ENCODE data around the gene DDX54. TPM values are rescaled to one million over a fixed set of nuclear protein-coding genes. Genes with fewer than 3 reads are reported as not detected.

The DDX54 gene
- total RNA-seq, 1 donor from 2014 or later = 30.2 TPM

- DNase-seq (ENCODE audit: low read depth in 2 of 2) = no peak
Measured at GRCh38 chr12:113164014-113164413, 21.3 kb downstream of the DDX54 start.

GRCh38 chr12:113163030-113163360, 22.3 kb downstream of the DDX54 start:
- DNase-seq (ENCODE audit: low read depth in 2 of 2) = no peak

DNA sequence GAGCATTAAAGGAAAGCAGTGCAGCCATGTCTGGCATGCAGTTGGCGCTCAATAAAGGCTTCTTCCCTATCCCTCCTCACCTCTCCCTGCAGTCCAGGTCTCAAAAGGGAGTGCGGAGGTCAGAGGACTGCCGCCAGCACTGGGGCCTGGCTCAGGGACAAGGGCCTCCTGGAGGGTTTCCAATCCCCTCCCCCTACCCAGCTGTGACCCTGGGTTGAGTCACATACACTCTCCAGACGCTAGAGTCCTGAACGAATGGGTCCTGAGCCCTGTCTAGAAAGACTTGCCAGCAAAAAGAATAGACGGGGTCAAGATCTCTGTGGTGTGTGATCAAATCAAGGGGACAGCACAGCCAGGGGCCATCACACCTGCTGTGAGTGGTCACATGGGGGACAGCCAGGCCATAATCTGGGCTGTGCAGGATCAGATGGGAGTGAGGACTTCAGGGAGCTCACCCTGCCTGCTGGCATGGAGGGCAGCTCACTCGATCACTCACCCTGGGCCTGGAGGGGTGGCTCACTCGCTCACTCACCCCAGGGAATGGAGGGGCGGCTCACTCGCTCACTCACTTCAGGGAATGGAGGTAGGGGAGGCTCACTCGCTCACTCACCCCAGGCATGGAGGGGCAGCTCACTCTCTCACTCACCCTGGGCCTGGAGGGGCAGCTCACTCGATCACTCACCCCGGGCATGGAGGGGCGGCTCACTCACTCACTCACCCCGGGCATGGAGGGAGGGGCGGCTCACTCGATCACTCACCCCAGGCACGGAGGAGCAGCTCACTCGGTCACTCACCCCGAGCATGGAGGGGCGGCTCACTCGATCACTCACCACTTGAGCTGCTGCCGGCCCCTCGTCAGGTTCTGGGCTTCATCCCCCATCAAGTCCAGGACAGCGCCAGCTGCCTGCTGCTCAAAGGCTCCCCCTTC, 22.9 kb downstream of the DDX54 start:
- peak in 1 of 2 donors; percentile 55 for DNase-seq (ENCODE audit: low read depth in 2 of 2)

- no peak for DNase-seq (ENCODE audit: low read depth in 2 of 2)
Measured at GRCh38 chr12:113161415-113162016, 23.8 kb downstream of the DDX54 start.

DNA sequence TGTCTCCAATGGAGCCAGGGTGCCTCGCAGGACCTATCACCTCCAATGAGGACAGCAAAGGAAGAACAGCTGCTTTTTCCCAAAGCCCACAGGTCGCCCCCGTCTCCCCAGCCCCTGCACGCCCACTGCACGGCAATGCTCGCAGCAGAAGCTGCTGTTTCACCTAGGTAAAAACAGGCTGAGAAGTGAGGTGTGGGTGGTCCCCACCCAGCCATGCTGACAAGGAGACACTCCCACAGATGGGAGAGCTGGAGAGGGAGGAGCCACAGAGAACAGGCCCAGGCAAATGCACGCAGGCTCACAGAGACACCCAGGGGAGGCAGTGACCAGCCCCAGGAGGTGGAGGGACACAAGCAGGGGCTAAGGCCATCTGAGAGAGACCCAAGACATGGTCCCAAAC, 25.3 kb downstream of the DDX54 start:
- DNase-seq (ENCODE audit: low read depth in 2 of 2) = no peak

GRCh38 chr12:113158439-113159203, 26.7 kb downstream of the DDX54 start:
- DNase-seq (ENCODE audit: low read depth in 2 of 2) = no peak

- no peak for DNase-seq (ENCODE audit: low read depth in 2 of 2)
Measured at GRCh38 chr12:113157218-113157859, 27.9 kb downstream of the DDX54 start.

DNA sequence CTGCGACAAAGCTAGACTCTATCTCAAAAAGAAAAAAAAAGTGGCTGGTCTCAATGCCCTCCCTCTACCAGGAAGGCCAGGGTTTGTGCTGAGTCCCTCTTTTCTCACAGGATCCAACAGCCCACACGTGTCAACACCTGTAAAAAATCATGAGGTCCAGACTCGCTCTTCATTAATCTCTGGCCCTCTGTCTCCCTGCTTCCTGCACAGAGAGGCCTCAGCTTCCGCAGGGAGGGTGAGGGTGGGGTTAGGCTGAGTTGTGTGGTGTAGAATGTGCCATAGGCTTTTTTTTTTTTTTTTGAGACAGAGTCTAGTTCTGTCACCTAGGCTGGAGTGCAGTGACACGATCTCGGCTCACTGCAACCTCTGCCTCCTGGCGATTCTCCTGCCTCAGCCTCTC, 29.6 kb downstream of the DDX54 start:
- peak; percentile 31 to 58 for DNase-seq (ENCODE audit: low read depth in 2 of 2)

GRCh38 chr12:113155060-113155459, 30.2 kb downstream of the DDX54 start:
- DNase-seq (ENCODE audit: low read depth in 2 of 2) = no peak

- DNase-seq (ENCODE audit: low read depth in 2 of 2) = peak; percentile 31 to 54
Measured at GRCh38 chr12:113154351-113154973, 30.8 kb downstream of the DDX54 start.

DNA sequence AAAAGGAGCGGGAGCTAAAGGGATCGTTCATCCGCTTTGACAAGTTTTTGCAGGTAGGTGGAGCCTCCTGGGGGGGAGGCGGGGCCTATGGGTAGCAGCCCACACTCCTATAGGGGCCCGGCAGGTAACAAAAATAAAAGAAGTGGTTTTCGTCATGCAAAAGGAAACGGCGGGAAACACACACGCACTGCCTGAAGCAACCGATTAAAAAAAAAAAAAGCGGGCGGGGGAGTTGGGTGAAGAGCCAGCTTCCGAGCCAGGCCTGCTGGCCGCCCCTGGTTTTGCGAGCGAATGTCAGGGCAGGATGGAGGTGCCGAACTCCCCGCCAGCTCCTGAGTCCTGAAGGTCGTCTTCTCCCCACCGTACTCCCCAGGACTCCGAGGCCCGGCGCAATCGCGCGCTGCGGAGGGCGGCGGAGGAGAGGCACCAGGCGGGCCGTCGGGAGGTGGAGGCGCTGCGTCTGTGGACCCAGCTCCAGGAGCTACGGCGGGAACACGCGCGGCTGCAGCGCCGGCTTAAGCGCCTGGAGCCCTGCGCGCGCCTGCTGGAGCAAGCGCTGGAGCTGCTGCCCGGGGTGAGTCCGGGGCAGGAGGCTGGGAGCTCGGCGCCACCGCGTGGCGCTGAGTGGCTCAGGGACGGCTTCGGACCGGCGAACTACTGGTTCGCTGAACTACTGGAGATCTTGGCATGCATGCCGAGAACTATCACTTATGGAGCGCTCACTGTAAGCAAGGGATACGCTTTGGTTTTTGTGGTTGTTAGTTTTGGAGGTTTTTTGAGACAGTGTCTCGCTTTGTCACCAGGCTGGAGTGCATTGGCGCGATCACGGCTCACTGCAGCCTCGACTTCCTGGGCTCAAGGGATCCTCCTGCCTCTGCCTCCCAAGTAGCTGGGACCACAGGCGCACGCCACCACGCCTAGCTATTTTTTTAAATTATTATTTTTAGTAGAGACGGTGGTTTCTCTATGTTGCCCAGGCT, 32.2 kb downstream of the DDX54 start:
- DNase-seq (ENCODE audit: low read depth in 2 of 2) = peak; percentile 78 to 81

DNA sequence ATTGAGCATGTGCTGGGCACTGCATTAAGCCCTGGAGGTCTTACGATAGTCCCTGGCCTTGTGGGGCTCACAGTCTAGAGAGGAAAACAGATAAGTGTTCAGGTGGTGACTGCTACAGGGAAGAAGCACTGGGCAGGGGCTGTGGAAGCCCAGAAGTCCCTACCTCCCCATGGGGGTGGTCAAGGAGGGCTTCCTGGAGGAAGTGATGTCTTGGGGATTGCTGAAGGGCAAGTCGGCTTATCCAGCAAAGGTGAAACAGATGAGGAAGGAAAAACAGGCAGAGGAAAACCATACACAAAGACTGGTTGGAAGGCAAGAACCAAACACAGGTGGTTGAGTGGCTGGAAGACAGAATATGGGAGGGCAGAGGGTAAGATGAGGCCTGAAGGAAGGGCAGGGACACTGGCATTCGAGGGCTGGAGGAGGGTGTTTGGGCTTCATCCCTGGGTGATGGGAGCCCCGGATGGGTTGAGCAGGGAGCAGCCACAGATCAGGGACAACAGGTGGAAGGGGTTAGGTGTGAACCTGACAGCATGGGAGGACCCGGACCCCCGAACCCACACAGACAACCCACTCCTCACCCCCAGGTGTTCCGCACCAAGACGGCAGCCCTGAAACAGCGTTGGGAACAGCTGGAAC, 33.0 kb downstream of the DDX54 start:
- DNase-seq (ENCODE audit: low read depth in 2 of 2) = no peak

GRCh38 chr12:113151655-113152054, 33.6 kb downstream of the DDX54 start:
- DNase-seq (ENCODE audit: low read depth in 2 of 2) = no peak

DNA sequence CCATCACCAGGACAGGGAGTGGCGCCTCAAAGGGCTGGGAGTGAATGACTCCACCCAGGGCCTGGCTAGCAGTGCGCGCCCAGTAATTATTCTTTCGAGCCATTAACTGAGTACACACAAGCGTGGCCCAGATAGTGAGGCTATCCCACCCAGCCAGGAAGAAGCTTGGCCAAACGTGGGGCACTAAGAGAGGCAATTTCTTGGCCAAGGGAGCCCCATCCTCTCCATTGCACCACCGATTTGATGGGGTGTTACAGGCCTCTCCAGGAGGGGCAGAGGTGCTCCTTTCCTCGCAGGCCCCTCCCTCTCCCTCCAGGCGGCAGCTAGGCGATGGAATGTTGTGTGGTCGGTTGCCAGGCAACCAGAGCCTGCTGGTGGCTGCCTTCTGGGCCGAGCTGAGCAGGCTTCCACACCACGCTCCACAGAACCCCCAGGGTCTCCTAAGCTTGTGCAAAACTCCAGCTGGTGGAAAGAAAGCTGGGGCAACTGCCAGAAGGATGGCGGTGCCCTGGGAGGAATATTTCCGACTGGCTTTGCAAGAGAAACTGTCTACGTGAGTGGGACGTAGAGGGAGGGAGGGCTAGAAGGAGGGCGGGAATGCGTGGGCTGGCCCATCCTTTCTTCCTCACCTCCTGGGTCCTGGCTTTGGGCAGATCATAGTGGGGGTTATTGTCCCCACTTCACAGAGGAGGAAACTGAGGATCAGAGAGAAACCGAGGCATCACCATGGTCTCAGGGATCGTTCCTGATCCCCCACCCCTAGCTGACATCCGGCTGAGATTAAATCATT, 35.7 kb downstream of the DDX54 start, which contains the start of gene CFAP73:
CFAP73 (plus strand) TSS at position 364 of the 790 bp plus-strand sequence; CDS start at position 498, 134 bp downstream.
- DNase-seq (ENCODE audit: low read depth in 2 of 2) = peak; percentile 69 to 80

GRCh38 chr12:113146999-113147398, 38.3 kb downstream of the DDX54 start:
- no peak for DNase-seq (ENCODE audit: low read depth in 2 of 2)

DNA sequence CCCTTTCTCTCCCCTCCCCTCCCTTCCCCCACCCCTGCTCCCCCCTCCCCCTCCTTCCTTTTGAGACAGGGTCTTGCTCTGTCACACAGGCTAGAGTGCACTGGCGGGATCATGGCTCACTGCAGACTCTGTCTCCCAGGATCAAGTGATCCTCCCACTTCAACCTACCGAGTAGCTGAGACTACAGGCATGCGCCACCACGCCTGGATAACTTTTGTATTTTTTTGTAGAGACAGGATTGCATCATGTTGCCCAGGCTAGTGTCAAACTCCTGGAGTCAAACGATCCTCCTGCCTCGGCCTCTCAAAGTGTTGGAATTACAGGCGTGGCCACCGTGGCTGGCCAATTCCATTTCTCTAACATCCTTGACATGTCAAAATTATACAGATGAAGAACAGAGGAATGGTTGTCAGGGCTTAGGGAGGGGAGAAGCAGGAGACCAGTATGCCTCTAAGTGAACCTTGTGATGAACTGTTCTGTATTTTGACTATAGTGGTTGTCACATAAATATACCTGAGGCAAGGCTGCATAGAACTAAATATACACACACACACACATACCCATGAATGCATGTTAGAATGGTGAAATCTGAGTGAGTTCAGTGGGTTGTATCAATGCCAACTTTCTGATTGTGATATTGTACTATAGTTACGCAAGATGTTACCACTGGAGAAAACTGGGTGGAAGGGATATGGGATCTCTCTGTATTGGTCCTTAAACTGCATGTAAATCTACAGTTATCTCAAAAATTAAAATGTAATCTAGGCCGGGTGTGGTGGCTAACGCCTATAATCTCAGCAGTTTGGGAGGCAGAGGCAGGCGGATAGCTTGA, 39.3 kb downstream of the DDX54 start:
- DNase-seq (ENCODE audit: low read depth in 2 of 2) = no peak

- DNase-seq (ENCODE audit: low read depth in 2 of 2) = no peak
Measured at GRCh38 chr12:113144806-113145205, 40.5 kb downstream of the DDX54 start.

DNA sequence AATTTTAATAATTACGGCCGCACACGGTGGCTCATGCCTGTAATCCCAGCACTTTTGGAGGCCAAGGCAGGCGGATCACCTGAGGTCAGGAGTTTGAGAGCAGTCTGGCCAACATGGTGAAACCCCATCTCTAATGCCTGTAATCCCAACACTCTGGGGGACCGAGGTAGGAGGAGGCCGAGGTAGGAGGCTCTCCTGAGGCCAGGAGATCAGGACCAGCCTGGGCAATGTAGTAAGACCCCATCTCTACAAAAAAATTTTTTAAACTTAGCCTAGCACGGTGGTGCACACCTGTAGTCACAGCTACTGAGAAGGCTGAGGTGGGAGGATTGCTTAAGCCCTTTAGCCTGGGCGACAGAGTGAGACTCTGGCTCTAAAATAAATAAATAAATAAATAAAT, 41.3 kb downstream of the DDX54 start:
- DNase-seq (ENCODE audit: low read depth in 2 of 2) = no peak

All from lung microvascular endothelial cell (primary cell).